GM12878 (cell line): ENCODE measurements around the gene BAHD1. TPM values are rescaled to one million over a fixed set of nuclear protein-coding genes. Genes with fewer than 3 reads are reported as not detected.

Experiments used
- ATAC-seq: fragments of 200-7000 bp; cut with Tn5 transposase; 3 replicates; pipeline ENCODE4 v1.9.1; 2020; ENCODE audit warnings: mild to moderate bottlenecking, moderate library complexity
- BruUV-seq: library from RNA; stranded (reverse); fragments of 400-500 nt; replicated peaks from 2 replicates; lab custom pipeline; 2021; lab: Mats Ljungman, UMichigan
- CTCF ChIA-PET: fragments of 300-600 bp; sonication (Branson Sonifier 250); formaldehyde crosslinking; extraction: SDS; loops from one replicate; lab custom pipeline; 2021; ENCODE audit warnings: inconsistent platforms; lab: Yijun Ruan, JAX
- POLR2A ChIA-PET: fragments of 350-600 bp; formaldehyde crosslinking; extraction: SDS; loops from one replicate; lab custom pipeline; 2021; ENCODE audit warnings: inconsistent platforms; lab: Charles Lee
- RAD21 ChIA-PET: fragments of 300-600 bp; sonication (Branson Sonifier 250); formaldehyde crosslinking; loops from one replicate; lab custom pipeline; 2023; ENCODE audit warnings: antibody characterized with exemption; ENCODE audit not compliant: unreplicated experiment; lab: Charles Lee
- SMC1A ChIA-PET: fragments of 300-600 bp; sonication (Branson Sonifier 250); formaldehyde crosslinking; loops from one replicate; lab custom pipeline; 2023; ENCODE audit not compliant: unreplicated experiment, uncharacterized antibody; lab: Charles Lee
- DNase-seq: peaks from one replicate; pipeline ENCODE4 v3.0.0-alpha.2; 2011; ENCODE audit warnings: low read depth, low spot score
- FAIRE-seq: peaks from 3 replicates; lab custom pipeline; 2011; peaks lifted over from hg19 to GRCh38; lab: Jason Lieb, UNC
- H2AFZ ChIP-seq: 2 replicates; pipeline ENCODE4 v1.6.0; 2011; ENCODE audit warnings: low read depth, low read length, control low read depth; ENCODE audit not compliant: control insufficient read depth
- H3K27ac ChIP-seq: 2 replicates; pipeline ENCODE4 v1.5.1; 2011; ENCODE audit warnings: control low read depth; ENCODE audit not compliant: control insufficient read depth, insufficient read depth
- H3K27me3 ChIP-seq, 2 experiments: replicated peaks in 1 of 2; 2 replicates each; pipeline versions ENCODE4 v1.6.0 to v1.6.1; 2011; ENCODE audit warnings: low read length in 1 of 2; ENCODE audit not compliant: control insufficient read depth in 2 of 2, insufficient read depth in 2 of 2
- H3K36me3 ChIP-seq, 2 experiments: 2 replicates each; pipeline ENCODE4 v1.5.1; 2011; ENCODE audit warnings: low read length in 1 of 2; ENCODE audit not compliant: control insufficient read depth in 2 of 2, insufficient read depth in 2 of 2
- H3K4me1 ChIP-seq: 2 replicates; pipeline ENCODE4 v1.6.1; 2011; ENCODE audit warnings: mild to moderate bottlenecking, low read length, moderate library complexity, mixed read lengths; ENCODE audit not compliant: control insufficient read depth, insufficient read depth
- H3K4me2 ChIP-seq: 2 replicates; pipeline ENCODE4 v1.6.0; 2011; ENCODE audit warnings: control low read depth; ENCODE audit not compliant: control insufficient read depth, insufficient read depth
- H3K4me3 ChIP-seq: fragments of 200-600 bp; sonication (generic); 2 replicates; pipeline ENCODE4 v1.5.1; 2016
- H3K79me2 ChIP-seq: 2 replicates; pipeline ENCODE4 v1.6.0; 2011; ENCODE audit warnings: low read length; ENCODE audit not compliant: control insufficient read depth, insufficient read depth
- H3K9ac ChIP-seq: 2 replicates; pipeline ENCODE4 v1.8.0; 2011; ENCODE audit warnings: low read length, control low read depth, mixed read lengths; ENCODE audit not compliant: control insufficient read depth, insufficient read depth
- H3K9me3 ChIP-seq: replicated peaks from 3 replicates; pipeline ENCODE4 v1.5.1; 2011; ENCODE audit warnings: mild to moderate bottlenecking, low read length; ENCODE audit not compliant: control insufficient read depth, insufficient read depth
- H4K20me1 ChIP-seq: 2 replicates; pipeline ENCODE4 v1.6.0; 2011; ENCODE audit not compliant: control insufficient read depth, insufficient read depth
- BCLAF1 ChIP-seq: fragments of 450-650 bp; IDR thresholded peaks from 2 replicates; pipeline ENCODE4 v1.6.1; 2017; ENCODE audit warnings: antibody characterized with exemption, mild to moderate bottlenecking, moderate library complexity
- BMI1 ChIP-seq: fragments of 450-650 bp; IDR thresholded peaks from 2 replicates; pipeline ENCODE4 v1.6.1; 2016; ENCODE audit warnings: mild to moderate bottlenecking, moderate library complexity, borderline replicate concordance
- CTCF ChIP-seq, 3 experiments: IDR thresholded peaks in 2 of 3; conservative IDR thresholded peaks in 1 of 3; 2 replicates each; pipeline ENCODE4 v1.5.1; 2011; ENCODE audit warnings: low read depth in 3 of 3, low read length in 3 of 3, mild to moderate bottlenecking in 3 of 3, control low read depth in 2 of 3, moderate library complexity in 2 of 3, inconsistent platforms in 1 of 3, mixed read lengths in 1 of 3; ENCODE audit not compliant: control insufficient read depth in 2 of 3, insufficient read depth in 1 of 3; ENCODE audit errors: extremely low read depth in 1 of 3
- E4F1 ChIP-seq: fragments of 450-650 bp; IDR thresholded peaks from 2 replicates; pipeline ENCODE4 v1.6.1; 2018; ENCODE audit warnings: borderline replicate concordance, mild to moderate bottlenecking; ENCODE audit not compliant: partially characterized antibody
- FOXM1 ChIP-seq: IDR thresholded peaks from 2 replicates; pipeline ENCODE4 v1.6.1; 2012; ENCODE audit warnings: low read depth, mild to moderate bottlenecking, inconsistent platforms, low read length, moderate library complexity
- GABPA ChIP-seq: IDR thresholded peaks from 2 replicates; pipeline ENCODE4 v1.6.1; 2014; ENCODE audit warnings: antibody characterized with exemption, low read depth, mild to moderate bottlenecking, inconsistent platforms
- LARP7 ChIP-seq: fragments of 450-650 bp; IDR thresholded peaks from 2 replicates; pipeline ENCODE4 v1.6.1; 2017; ENCODE audit warnings: mild to moderate bottlenecking
- MAX ChIP-seq: IDR thresholded peaks from 2 replicates; pipeline ENCODE4 v1.6.1; 2012; ENCODE audit warnings: low read depth, low read length, improper control_type of control experiment
- MTA2 ChIP-seq: fragments of 450-650 bp; IDR thresholded peaks from 2 replicates; pipeline ENCODE4 v1.6.1; 2016; ENCODE audit warnings: low read depth, mild to moderate bottlenecking, moderate library complexity
- MTA3 ChIP-seq: IDR thresholded peaks from 2 replicates; pipeline ENCODE4 v1.6.1; 2012; ENCODE audit warnings: low read length, inconsistent platforms, borderline replicate concordance
- MYB ChIP-seq: fragments of 150-350 bp; IDR thresholded peaks from 2 replicates; pipeline ENCODE4 v1.6.1; 2014; ENCODE audit warnings: mild to moderate bottlenecking, low read depth, low read length, borderline replicate concordance
- NR2C1 ChIP-seq: fragments of 450-650 bp; IDR thresholded peaks from 2 replicates; pipeline ENCODE4 v1.6.1; 2017; ENCODE audit warnings: antibody characterized with exemption, mild to moderate bottlenecking, moderate library complexity
- RFX5 ChIP-seq: IDR thresholded peaks from 2 replicates; pipeline ENCODE4 v1.6.1; 2011; ENCODE audit warnings: low read depth, low read length, improper control_type of control experiment
- SUZ12 ChIP-seq: fragments of 200-600 bp; sonication (generic); IDR thresholded peaks from one replicate; pipeline ENCODE4 v1.6.1; 2018; ENCODE audit warnings: antibody characterized with exemption, mild to moderate bottlenecking; ENCODE audit not compliant: unreplicated experiment
- WGBS: methylation state at CpG from one replicate; pipeline ENCODE4 v1.1.6; 2016; ENCODE audit warnings: low lambda C conversion rate; ENCODE audit not compliant: insufficient replicate concordance, insufficient coverage; ENCODE audit errors: missing lambda C conversion rate; 5-methylcytosine and 5-hydroxymethylcytosine counted together
- in situ Hi-C: fragments of 300-500 bp; cut with MboI; formaldehyde crosslinking; loops from 9 replicates; pipeline ENCODE4 v1.14.3; 2018; ENCODE audit warnings: mixed read lengths
- intact Hi-C: fragments of 100-400 bp; cut with micrococcal nuclease; formaldehyde crosslinking; loops from one replicate; pipeline ENCODE4 v1.14.2; 2022; ENCODE audit not compliant: unreplicated experiment
- polyA plus RNA-seq, 11 experiments: library from polyadenylated mRNA; depleted of rRNA in 4 of 11; unstranded in 6 of 11; stranded (reverse) in 5 of 11; fragments of >200 nt; fragmentation: Nextera tagmentation in 4 of 11; fragmentation: Illumina TruSeq in 1 of 11; extraction: Ambion mirVana in 4 of 11; extraction: Trizol in 1 of 11; gene quantifications; 1 replicate in 1 of 11; 2 replicates in 10 of 11; pipeline versions ENCODE4 v1.2.1 to v1.2.3, GENCODE V29; 2011 to 2016; ENCODE audit warnings: inconsistent platforms in 2 of 11, missing spikeins in 2 of 11, low read depth in 1 of 11
- total RNA-seq, 4 experiments: library from RNA; depleted of rRNA in 3 of 4; stranded (reverse); fragments of >200 nt in 3 of 4; fragmentation: Illumina TruSeq in 1 of 4; extraction: Trizol in 1 of 4; gene quantifications; 2 replicates each; pipeline versions ENCODE4 v1.2.1 to v1.2.3, GENCODE V29; 2013 to 2021

BAHD1 gene
- total and polyA plus RNA-seq, 10 of the 15 experiments (the other 5 are each of a cell fraction or from before 2014, with no cell fraction given), result 0.21 to 21.8 (median 5.8) TPM

- TF ChIP-seq CTCF (IDR thresholded peaks at IDR 0.05 in 2 of 3, conservative IDR thresholded peaks at IDR 0.05 in 1 of 3; ENCODE audit: control insufficient read depth in 2 of 3, extremely low read depth in 1 of 3, insufficient read depth in 1 of 3, low read depth in 3 of 3, low read length in 3 of 3), result no peak
- no peak for TF ChIP-seq FOXM1
- TF ChIP-seq, all 136 proteins: peak for 0
These were observed 38.3 kb downstream of the BAHD1 start (continued) for GRCh38 chr15:40479024-40479423.

GRCh38 chr15:40481341-40482074 is 40.8 kb downstream of the BAHD1 start:
- no TSS peak for BruUV-seq
- H3K4me1 ChIP-seq, result no peaks in the 10 kb centered on the region
- H3K79me2 ChIP-seq, result no peaks in the 10 kb centered on the region
- H3K27me3 ChIP-seq, result no peaks in the 10 kb centered on the region
- H2AFZ ChIP-seq, result no peak overlapping the region
- intact Hi-C loops (no loop called here), in situ Hi-C loops (no loop called here)
- ATAC-seq (no peak), FAIRE-seq (no peak), DNase-seq (no peak)
- no peak overlapping the region for H3K9ac ChIP-seq
- ChIA-PET POLR2A (no interaction called here), SMC1A (interaction anchor here (1.0 kb wide), 1 partner anchor 104 kb away, joined by 3 read pairs; no protein-coding TSS in a partner anchor), CTCF (interaction anchor here (1.5 kb wide), 1 partner anchor 38 kb away, joined by 3 read pairs; no protein-coding TSS in a partner anchor), RAD21 (no interaction called here)
- H4K20me1 ChIP-seq, result no peaks in the 10 kb centered on the region
- H3K9me3 ChIP-seq, result no peaks in the 10 kb centered on the region
- 0% methylated on average over 1 of the region's 1 CpG for WGBS
- H3K4me3 ChIP-seq, result no peak overlapping the region
- H3K36me3 ChIP-seq, result no peaks in the 10 kb centered on the region
- no peak overlapping the region for H3K27ac ChIP-seq
- H3K4me2 ChIP-seq, result no peak overlapping the region
- TF ChIP-seq BCLAF1 (no peak), MTA3 (no peak), E4F1 (no peak), MTA2 (no peak), RFX5 (no peak), NR2C1 (no peak), MAX (no peak), MYB (no peak), BMI1 (no peak), LARP7 (no peak), SUZ12 (no peak), GABPA (no peak)
